Measurements from ENCODE around the gene RNF169. TPM values are rescaled to one million over a fixed set of nuclear protein-coding genes. Genes with fewer than 3 reads are reported as not detected.

The RNF169 gene
- total RNA-seq, 4 donors from 2014 or later = 20.1 to 23.4 (median 22.3) TPM

DNA sequence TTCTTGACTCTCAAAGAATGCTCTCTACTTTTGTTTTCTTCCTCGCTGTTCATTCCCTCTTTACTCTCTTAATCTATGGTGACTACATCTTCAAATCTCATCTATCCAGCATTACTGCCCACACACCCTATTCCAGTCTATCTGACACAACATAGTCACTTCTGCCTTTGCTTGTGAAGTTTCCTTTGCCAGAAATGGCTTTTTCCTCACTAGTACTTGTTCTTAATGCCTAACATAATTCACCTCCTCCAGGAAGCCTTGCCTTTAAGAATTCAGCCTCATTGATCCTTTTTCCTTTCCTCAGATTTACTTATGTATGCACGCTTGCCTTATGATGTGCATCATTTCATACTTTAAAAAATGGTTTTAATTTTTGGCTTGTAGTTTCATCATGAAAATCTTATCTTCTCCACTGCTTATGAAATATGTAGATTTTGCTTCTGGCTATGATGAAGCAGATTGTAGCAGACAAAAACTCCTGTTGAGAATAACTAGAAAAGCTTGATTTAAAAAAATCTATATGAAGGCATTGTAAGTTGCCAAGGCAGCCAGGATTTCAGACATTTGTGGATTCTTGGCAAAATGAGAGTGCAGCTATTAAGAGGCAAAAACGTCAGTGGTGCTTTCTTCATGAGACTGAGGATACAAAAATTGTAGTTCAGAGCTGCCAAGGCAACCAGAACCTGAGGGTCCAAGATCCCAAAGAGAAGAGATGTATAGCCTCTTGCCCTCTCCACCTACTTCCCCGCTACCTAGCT, 31.8 kb downstream of the RNF169 start:
- no peak for DNase-seq (ENCODE audit: low spot score in 2 of 2)
- Histone ChIP-seq H3K36me3 (no peaks in the 10 kb centered on the region), H3K27me3 (no peaks in the 10 kb centered on the region), H3K4me3 (no peak overlapping the region), H3K27ac (no peak overlapping the region), H3K9me3 (no peaks in the 10 kb centered on the region), H3K4me1 (peaks cover 0 to 60% (median 17%) of the 10 kb centered on the region in 4 donors)
- TF ChIP-seq EP300 (IDR thresholded peaks at IDR 0.05) (no peak), POLR2A (IDR thresholded peaks at IDR 0.05) (no peak)
- TF ChIP-seq, protein P1, sequence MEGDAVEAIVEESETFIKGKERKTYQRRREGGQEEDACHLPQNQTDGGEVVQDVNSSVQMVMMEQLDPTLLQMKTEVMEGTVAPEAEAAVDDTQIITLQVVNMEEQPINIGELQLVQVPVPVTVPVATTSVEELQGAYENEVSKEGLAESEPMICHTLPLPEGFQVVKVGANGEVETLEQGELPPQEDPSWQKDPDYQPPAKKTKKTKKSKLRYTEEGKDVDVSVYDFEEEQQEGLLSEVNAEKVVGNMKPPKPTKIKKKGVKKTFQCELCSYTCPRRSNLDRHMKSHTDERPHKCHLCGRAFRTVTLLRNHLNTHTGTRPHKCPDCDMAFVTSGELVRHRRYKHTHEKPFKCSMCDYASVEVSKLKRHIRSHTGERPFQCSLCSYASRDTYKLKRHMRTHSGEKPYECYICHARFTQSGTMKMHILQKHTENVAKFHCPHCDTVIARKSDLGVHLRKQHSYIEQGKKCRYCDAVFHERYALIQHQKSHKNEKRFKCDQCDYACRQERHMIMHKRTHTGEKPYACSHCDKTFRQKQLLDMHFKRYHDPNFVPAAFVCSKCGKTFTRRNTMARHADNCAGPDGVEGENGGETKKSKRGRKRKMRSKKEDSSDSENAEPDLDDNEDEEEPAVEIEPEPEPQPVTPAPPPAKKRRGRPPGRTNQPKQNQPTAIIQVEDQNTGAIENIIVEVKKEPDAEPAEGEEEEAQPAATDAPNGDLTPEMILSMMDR (IDR thresholded peaks at IDR 0.05) = no peak
- WGBS, 2 donors = 71 to 73% methylated on average over 4 of the region's 4 CpGs

DNA sequence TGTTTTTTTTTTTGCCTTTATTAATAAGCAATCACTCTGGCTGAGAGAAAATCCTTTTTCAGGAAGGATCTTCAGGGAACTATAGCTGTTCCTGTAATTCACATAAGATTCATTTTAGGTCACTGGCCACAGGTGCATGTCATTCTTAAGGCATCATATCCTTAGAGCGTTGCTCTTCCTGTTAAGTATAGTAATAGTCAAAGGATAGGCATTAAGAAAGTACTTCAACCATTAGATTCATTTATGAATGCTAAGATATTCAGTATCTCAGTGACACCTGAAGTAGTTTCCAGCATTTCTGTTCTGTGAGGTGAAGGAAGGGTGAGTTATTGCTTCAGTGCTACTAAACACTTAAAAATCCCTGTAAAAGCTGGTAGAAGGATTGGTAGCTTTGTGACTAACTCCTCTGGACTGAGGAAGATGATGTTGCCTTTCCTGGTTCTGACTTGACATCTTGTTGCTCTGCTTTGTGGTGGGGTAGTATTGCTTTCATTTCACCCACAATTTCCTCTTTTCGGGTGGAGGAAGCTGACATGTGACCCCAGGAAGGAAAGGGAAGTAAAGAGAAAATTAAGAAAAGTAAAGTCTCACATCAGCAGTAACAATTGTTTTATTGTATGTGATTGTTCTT, 34.7 kb downstream of the RNF169 start:
- Histone ChIP-seq H3K9me3 (no peaks in the 10 kb centered on the region), H3K27me3 (no peaks in the 10 kb centered on the region), H3K4me1 (peaks cover 0 to 46% (median 17%) of the 10 kb centered on the region in 4 donors), H3K4me3 (no peak overlapping the region), H3K27ac (no peak overlapping the region), H3K36me3 (no peaks in the 10 kb centered on the region)
- TF ChIP-seq POLR2A (IDR thresholded peaks at IDR 0.05) = no peak
- TF ChIP-seq EP300 (IDR thresholded peaks at IDR 0.05) = peak in 1 of 2 donors; percentile 68
- DNase-seq (ENCODE audit: low spot score in 2 of 2) = peak in 1 of 2 donors; percentile 29
- 41 to 57% methylated on average over 2 of the region's 2 CpGs for WGBS, 2 donors

DNA sequence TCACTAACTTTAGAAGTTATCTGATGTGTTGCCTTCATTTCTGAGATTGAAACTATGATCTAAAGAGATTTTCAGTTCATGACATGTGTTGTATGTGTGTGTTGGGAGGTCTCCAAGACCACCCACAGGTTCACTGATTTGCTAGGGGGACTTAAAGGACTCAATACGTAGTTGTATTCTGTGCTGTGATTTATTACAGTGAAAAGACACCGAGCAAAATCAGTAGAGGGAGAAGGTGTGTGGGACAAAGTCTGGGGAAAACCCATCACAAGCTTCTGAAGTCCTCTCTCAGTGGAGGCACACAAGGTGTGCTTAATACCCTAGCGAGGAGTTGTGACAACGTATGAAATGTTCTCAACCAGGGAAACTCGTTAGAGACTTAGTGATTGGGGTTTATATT, 35.6 kb downstream of the RNF169 start:
- peaks cover 0 to 46% (median 17%) of the 10 kb centered on the region in 4 donors for H3K4me1 ChIP-seq
- H3K27ac ChIP-seq = no peak overlapping the region
- H3K36me3 ChIP-seq = no peaks in the 10 kb centered on the region
- WGBS, 2 donors = 49 to 58% methylated on average over 5 of the region's 5 CpGs
- TF ChIP-seq POLR2A (IDR thresholded peaks at IDR 0.05) (no peak), EP300 (IDR thresholded peaks at IDR 0.05) (no peak)
- TF ChIP-seq, protein P1 (IDR thresholded peaks at IDR 0.05) = no peak
- H3K9me3 ChIP-seq = no peaks in the 10 kb centered on the region
- H3K4me3 ChIP-seq = no peak overlapping the region
- DNase-seq (ENCODE audit: low spot score in 2 of 2) = no peak
- no peaks in the 10 kb centered on the region for H3K27me3 ChIP-seq

DNA sequence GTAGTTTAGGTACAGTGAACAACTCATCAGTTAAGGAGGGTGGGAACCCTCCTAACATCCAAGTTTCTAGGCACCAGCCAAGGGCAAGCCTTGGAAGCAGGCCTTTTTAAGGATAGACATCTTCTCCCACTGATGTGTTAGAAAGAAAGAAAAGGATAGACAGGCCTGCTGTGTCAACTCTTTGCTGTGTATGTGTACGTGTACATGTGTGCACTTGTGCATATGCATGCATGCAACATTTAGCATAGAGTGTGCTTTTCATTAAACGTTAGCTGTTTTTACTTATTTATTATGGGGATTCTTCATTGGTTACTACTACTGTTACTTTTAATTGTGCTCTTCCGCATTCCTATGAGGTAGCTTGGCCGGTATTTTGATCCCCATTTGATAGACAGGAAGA, 36.1 kb downstream of the RNF169 start:
- no peaks in the 10 kb centered on the region for H3K9me3 ChIP-seq
- WGBS, 2 donors = 70 to 77% methylated on average over 4 of the region's 4 CpGs

DNA sequence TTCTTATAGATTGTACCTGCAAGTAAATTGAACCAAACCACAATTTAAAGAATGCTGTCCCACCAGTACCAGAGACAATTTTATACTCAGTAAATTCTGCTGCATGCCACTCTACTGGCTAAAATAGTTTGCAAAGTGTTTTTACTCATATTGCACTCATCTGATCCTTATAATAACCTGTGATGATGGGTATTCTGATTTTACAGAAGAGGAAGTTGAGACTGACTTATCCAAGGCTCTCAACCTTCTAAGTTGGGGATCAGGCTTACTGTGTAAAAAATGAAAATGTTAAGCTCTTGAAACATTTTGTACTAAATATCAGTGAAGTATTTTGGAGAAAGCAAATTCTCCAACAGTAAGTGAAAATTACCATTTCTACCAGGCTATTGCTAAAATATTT, 37.9 kb downstream of the RNF169 start:
- Histone ChIP-seq H3K4me1 (peaks cover 0 to 30% (median 17%) of the 10 kb centered on the region in 4 donors), H3K4me3 (no peak overlapping the region), H3K27me3 (no peaks in the 10 kb centered on the region), H3K9me3 (no peaks in the 10 kb centered on the region), H3K36me3 (peaks cover 0 to 22% (median 16%) of the 10 kb centered on the region in 3 donors), H3K27ac (no peak overlapping the region)
- TF ChIP-seq POLR2A (IDR thresholded peaks at IDR 0.05) (no peak), EP300 (IDR thresholded peaks at IDR 0.05) (no peak)
- DNase-seq (ENCODE audit: low spot score in 2 of 2) = no peak

More for the DNA sequence above, 36.1 kb downstream of the RNF169 start:
- no peak for DNase-seq (ENCODE audit: low spot score in 2 of 2)
- H3K4me1 ChIP-seq = peaks cover 0 to 43% (median 17%) of the 10 kb centered on the region in 4 donors
- peaks cover 0 to 3% (median under 1%) of the 10 kb centered on the region in 3 donors for H3K36me3 ChIP-seq
- no peak for TF ChIP-seq POLR2A (IDR thresholded peaks at IDR 0.05)
- TF ChIP-seq EP300 (IDR thresholded peaks at IDR 0.05) = no peak
- TF ChIP-seq, protein P1 (IDR thresholded peaks at IDR 0.05) = no peak
- H3K4me3 ChIP-seq = no peak overlapping the region
- no peaks in the 10 kb centered on the region for H3K27me3 ChIP-seq
- H3K27ac ChIP-seq = no peak overlapping the region
